NCI-H146 treated with DMSO at 0.1 percent for 48 hours (cell line): Measurements from ENCODE around the gene CLDN16.

Source experiments
- DNase-seq: peaks from one replicate; lab custom pipeline; 2025; ENCODE audit not compliant: unreplicated experiment; lab: John Stamatoyannopoulos, UW

The CLDN16 gene, protein sequence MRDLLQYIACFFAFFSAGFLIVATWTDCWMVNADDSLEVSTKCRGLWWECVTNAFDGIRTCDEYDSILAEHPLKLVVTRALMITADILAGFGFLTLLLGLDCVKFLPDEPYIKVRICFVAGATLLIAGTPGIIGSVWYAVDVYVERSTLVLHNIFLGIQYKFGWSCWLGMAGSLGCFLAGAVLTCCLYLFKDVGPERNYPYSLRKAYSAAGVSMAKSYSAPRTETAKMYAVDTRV

DNA sequence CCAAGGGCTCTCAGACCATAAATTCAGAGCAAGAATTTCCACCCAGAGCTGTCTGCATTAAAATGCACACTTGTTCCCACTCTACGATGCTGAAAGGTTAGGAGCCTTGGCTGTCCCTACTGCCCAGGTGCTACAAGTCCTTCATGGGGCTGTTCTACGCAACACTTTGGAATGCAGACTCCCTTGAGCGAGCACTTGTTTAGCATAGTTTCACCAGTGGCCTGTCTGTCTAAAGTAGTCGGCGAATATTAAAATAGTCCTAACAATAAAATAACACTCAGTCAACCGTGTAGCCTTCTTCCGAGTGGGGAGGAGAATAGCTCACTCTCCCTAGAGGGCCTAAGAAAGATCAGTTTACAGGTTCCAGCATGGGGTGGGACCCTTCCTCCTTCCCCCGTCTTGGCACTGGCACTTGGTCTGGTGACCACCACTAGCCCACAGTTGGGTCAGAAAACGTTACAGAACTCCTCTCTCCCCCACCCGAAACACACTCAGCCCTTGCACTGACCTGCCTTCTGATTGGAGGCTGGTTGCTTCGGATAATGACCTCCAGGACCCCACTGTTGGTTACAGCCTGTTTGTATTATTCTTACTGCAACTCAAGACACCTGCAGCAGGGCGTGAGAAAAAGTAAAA lies at the start of gene CLDN16:
Gene CLDN16, plus strand, starts transcription at position 586 of the 636 bp plus-strand sequence. CDS start 167 bp downstream, outside the sequence.
- no peak for DNase-seq

DNA sequence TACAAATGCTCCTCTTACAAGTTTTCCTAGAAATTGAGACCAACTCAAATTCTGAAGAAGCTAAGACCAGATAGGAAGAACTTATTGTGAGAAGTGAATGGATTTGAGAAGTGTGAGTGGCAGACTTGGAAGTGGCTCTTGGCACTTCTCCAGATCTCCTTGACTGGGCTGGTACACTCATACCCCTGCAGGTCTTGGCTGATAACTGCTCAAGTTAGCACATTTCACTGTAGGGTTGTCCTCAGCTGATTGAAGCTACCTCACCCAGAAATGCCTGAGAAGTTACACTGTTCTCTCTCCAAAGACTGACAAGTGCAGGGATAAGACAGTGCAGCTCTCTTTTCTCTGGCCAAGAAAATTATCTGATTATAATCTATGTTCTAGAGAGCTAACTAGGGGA lies 49.2 kb upstream of the CLDN16 start:
- no peak for DNase-seq

- peak; percentile 25 for DNase-seq
Measured at GRCh38 chr3:190339130-190339529, 48.8 kb upstream of the CLDN16 start.

DNA sequence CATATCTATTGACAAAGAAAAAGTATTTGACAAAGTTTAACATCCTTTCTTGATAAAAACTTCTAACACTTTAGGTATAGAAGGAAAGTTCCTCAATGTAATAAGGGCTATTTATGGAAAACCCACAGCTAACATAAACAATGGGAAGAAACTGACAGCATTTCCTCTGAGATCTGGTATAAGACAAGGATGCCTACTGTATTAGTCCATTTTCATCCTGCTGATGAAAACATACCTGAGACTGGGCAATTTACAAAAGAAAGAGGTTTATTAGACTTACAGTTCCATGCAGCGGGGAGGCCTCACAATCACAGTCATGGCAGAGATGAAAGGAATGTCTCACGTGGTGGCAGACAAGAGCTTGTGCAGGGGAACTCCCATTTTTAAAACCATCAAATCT lies 47.9 kb upstream of the CLDN16 start:
- no peak for DNase-seq

GRCh38 chr3:190345027-190345821 lies 42.7 kb upstream of the CLDN16 start:
- no peak for DNase-seq

DNA sequence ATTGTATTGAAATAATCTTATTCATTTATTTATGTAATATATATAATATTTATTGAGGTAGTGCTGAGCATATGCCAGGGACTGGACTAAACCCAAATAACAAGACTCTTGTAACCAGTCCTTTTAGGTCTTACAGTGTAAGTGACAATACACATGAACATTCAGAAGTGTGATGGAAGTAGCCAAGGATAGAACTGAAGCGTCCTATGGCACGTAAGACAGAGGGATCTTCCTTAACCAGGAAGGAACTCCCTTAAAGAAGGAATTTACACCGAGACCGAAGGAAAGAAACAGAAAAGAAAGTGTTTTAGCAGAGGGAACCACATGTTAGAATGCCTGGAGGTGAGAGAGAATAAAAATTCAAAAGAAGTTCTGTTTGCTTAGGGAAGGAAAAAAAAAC lies 42.1 kb upstream of the CLDN16 start:
- DNase-seq, result no peak

GRCh38 chr3:190346541-190346940 lies 41.4 kb upstream of the CLDN16 start:
- no peak for DNase-seq

DNA sequence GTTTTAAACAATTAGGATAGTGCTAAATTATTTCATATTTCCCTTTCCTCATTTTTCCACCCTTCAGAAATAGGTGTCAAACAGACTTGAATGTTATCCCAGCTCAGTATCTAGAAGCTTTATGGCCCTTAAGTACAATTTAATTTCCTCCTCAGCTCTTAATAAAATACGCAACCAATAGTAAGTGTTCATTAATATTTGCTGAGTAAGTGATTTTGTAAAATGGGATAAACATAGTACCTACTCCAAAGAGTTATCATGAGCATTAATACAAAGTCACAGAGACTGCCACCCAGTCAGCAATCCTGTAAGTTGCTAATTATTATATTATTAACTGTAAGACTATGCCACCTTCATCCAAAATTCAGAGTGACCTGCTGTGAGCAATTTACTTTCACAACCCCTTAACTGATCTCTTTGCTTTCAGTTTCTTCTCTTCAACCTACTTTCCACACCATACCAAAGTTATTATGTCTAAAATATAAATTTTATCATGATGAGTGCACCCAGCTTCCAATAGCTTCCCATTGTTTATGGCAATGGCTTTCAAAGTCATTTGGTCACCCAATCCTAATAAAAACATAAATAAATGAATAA lies 35.0 kb upstream of the CLDN16 start:
- DNase-seq, result no peak

DNA sequence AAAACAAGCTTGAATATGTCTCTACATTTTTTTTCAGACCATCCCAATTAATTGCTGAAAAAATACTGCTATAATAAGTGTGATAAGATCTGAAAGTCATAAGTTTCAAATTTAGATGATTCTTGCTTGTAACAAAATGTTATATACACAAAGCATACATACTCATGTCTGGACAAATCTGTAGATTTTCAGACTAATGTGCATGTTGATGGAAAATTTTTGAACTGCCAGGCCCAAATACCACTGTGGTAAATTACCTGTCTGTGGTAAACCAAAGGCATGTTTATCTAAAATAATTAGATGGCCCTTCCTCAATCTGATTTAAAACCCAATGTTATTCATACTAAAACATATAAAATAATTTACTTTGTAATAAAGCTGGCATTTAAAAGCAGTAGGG lies 31.7 kb upstream of the CLDN16 start:
- no peak for DNase-seq

- no peak for DNase-seq
Measured at GRCh38 chr3:190357468-190357867, 30.5 kb upstream of the CLDN16 start.

DNA sequence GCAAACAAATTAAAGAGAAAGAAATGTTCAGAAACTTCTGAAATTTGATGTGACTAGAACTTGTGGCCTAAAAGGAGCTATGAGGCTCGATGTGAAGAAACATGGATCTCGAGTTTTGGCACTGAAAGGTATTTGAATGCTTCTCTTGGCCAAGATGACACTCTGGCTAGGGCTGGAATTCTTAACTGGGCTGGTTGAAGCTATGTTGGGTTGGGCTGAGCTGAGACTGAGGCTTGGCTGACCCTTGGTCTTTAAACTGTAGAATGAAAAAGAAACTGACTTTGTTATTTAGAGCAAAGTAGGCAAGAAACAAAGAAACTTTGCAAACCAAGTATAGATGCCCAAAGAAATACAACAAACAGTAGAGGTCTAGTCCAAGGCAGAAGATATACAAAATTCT lies 28.1 kb upstream of the CLDN16 start:
- DNase-seq, result no peak

DNA sequence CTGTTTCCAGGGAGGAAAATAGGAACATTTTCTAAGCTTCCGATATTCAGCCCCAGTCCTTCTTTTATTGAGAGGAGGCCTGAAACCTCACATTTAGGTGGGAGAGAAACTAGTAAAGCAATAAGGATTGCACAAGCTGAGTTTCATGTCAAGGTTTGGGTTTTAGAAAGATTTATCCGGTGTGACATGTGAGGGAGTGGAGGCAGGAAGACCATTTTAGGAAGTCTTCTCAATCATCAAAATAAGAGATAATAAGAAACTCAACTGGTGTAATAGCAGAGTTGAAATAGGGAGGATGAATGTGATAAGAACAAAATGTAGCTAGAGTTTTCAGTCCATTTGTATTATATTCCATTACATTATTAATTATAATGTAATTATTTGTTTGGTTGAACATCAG lies 27.7 kb upstream of the CLDN16 start:
- no peak for DNase-seq

- no peak for DNase-seq
Measured at GRCh38 chr3:190361791-190362190, 26.2 kb upstream of the CLDN16 start.

DNA sequence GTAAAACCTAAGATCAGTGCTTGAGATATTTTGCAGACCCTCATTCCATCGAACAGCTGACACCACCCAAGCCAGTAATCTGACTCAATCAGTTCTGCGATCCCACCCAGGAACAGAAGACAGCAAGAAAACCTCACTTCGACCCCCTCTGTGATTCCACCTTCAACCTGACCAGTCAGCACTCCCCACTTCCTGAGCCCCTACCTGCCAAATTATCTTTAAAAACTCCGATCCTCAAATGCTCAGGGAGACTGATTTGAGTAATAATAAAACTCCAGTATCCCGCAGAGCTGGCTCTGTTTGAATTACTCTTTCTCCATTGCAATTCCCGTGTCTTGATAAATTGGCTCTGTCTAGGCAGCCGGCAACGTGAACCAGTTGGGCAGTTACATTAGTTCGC lies 25.7 kb upstream of the CLDN16 start:
- no peak for DNase-seq

GRCh38 chr3:190366133-190366532 lies 21.8 kb upstream of the CLDN16 start:
- DNase-seq, result no peak

DNA sequence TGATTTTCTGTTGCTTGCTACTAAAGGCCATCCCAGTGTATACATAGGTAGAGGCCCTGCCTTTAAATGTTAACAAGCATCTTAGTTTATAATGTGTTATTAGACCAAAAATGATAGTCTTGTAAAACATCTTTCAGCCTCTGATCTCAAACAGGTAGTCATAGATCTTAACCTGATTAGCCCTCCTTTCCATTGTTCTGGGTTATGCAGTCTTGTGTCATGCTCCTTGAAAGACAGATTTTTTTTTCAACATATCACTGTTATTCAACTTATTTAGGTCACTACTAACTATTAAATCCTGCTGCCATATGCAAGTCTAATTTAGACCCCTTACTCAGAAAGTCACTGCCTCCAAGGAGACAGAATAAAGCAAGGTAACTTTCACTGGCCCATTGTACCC lies 19.1 kb upstream of the CLDN16 start:
- DNase-seq, result no peak

DNA sequence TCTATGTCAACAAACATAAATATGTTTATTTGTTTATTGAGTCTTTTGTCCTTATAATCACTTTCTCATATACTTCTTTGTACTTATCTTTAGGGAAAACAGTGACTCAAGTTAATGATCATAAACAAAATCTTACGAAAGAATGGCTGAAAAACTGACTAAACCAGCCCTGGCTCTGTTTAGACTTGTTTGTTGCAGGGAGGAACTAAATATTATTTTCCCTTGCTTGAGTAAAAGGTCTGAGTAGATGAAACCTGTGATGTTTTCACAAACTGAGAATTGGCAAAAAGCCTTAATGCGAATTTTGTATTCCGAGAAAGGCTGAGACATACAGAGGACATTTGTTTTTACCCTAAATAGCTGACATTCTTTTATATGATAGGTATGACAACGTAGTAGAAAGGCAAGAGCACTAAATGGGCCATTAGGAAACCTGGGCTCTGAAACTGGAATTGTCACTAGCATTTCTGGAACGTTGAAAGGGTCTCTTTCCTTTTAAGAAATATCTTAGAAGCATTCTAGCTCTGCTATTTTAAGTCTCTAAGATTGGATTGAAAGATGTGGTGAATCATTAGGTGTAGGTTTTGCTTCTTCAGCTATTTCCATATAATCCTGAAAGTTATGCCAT lies 18.2 kb upstream of the CLDN16 start:
- no peak for DNase-seq

DNA sequence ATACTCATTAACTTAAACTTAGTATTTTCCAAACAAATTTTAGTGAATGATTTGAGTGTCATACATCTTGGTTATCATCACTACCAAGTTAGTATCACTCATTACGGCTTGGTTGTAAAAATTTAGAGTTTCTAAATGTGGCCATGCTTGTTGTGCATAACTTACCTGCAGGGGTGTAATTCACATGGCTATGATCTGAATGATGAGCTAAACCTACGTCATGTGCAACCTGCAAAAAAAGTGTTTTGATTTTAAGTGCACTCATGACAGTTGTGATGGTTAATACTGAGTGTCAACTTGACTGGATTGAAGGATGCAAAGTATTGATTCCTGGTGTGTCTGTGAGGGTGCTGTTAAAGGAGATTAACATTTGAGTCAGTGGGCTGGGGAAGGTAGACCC lies 17.6 kb upstream of the CLDN16 start:
- DNase-seq, result no peak

DNA sequence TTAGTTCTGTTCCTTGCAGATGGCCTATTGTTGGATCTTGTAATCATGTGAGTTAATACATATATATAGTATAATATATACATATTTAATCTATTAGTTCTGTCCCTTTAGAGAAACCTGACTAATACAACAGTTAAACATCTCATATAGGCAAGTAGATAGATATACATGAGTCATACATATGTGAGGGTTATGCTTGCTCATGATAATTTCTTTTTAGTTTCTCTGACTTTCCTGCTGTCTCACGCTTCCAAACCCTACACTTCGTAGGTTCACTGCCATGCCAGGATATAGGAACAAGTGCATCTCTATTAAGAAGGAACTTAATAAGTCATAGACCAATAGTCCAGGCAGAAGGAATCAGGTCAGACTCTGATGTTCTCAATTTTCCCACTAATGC lies 16.8 kb upstream of the CLDN16 start:
- DNase-seq, result no peak

DNA sequence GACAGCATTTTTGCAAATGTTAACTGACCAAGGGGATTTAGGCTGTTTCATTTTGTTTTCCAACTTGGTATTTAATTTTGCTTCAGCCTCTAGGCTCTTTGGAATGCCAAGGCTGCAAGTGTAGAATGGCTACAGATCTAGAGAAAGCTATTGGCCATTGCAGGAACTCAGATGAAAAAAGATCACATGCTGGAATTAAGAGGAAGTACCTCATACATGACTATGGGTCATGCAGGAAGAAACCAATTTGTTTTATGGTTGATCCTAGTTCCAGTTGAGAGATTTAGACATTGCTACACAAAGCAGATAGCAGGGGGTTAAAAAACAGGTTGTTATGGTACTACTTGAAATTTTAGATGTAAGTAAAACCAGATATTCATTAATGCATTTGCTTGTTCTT lies 12.7 kb upstream of the CLDN16 start:
- DNase-seq, result no peak

GRCh38 chr3:190375671-190376070 lies 12.3 kb upstream of the CLDN16 start:
- no peak for DNase-seq
